ENCODE results near the gene PRUNE1.

- peak; percentile 63 to 80 (median 72) for TF ChIP-seq CTCF (IDR thresholded peaks at IDR 0.05)
- TF ChIP-seq POLR2AphosphoS5 (IDR thresholded peaks at IDR 0.05) = no peak
- TF ChIP-seq POLR2A (IDR thresholded peaks at IDR 0.05) = no peak
These were observed 16.4 kb downstream of the PRUNE1 start for GRCh38 chr1:151024540-151025146.
